ENCODE results near the gene SLC12A5.

- TF ChIP-seq, protein P1, sequence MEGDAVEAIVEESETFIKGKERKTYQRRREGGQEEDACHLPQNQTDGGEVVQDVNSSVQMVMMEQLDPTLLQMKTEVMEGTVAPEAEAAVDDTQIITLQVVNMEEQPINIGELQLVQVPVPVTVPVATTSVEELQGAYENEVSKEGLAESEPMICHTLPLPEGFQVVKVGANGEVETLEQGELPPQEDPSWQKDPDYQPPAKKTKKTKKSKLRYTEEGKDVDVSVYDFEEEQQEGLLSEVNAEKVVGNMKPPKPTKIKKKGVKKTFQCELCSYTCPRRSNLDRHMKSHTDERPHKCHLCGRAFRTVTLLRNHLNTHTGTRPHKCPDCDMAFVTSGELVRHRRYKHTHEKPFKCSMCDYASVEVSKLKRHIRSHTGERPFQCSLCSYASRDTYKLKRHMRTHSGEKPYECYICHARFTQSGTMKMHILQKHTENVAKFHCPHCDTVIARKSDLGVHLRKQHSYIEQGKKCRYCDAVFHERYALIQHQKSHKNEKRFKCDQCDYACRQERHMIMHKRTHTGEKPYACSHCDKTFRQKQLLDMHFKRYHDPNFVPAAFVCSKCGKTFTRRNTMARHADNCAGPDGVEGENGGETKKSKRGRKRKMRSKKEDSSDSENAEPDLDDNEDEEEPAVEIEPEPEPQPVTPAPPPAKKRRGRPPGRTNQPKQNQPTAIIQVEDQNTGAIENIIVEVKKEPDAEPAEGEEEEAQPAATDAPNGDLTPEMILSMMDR (IDR thresholded peaks at IDR 0.05): no peak
- TF ChIP-seq POLR2A (IDR thresholded peaks at IDR 0.05): no peak
Observed at GRCh38 chr20:46050885-46051284, 21.9 kb downstream of the SLC12A5 start.

All from transverse colon (tissue), 3 donors.